A673 (cell line): Measurements from ENCODE around the gene ARX. TPM values are rescaled to one million over a fixed set of nuclear protein-coding genes. Genes with fewer than 3 reads are reported as not detected.

Experiments
- BruUV-seq: library from RNA; stranded (reverse); fragments of 400-500 nt; replicated peaks from 2 replicates; lab custom pipeline; 2021; lab: Mats Ljungman, UMichigan
- CTCF ChIA-PET: fragments of 300-600 bp; sonication (Branson Sonifier 250); formaldehyde crosslinking; loops from one replicate; lab custom pipeline; 2022; ENCODE audit warnings: antibody characterized with exemption; lab: Charles Lee
- POLR2A ChIA-PET: fragments of 300-600 bp; sonication (Branson Sonifier 250); formaldehyde crosslinking; loops from one replicate; lab custom pipeline; 2022; ENCODE audit warnings: antibody characterized with exemption; ENCODE audit not compliant: low non-redundant PET; lab: Charles Lee
- DNase-seq: peaks from one replicate; pipeline ENCODE4 v3.0.0-alpha.2; 2015; ENCODE audit warnings: low spot score
- H3K27ac ChIP-seq: fragments of 200-600 bp; sonication (generic); 2 replicates; pipeline ENCODE4 v1.5.1; 2016; ENCODE audit warnings: mixed run types, low read depth, mild to moderate bottlenecking, mixed read lengths, antibody characterized with exemption, low read length; ENCODE audit not compliant: poor library complexity, severe bottlenecking
- H3K27me3 ChIP-seq: fragments of 200-600 bp; sonication (generic); replicated peaks from 2 replicates; pipeline ENCODE4 v1.6.1; 2017; ENCODE audit warnings: mixed run types, low read depth, mild to moderate bottlenecking, mixed read lengths, antibody characterized with exemption, low read length; ENCODE audit not compliant: insufficient read depth, poor library complexity
- H3K36me3 ChIP-seq: fragments of 200-600 bp; sonication (generic); 2 replicates; pipeline ENCODE4 v1.6.1; 2016; ENCODE audit warnings: mixed run types, mild to moderate bottlenecking, mixed read lengths, antibody characterized with exemption, low read length; ENCODE audit not compliant: insufficient read depth, poor library complexity, severe bottlenecking
- H3K4me1 ChIP-seq: fragments of 200-600 bp; sonication (generic); 2 replicates; pipeline ENCODE4 v1.6.1; 2017; ENCODE audit warnings: mixed run types, mild to moderate bottlenecking, mixed read lengths, antibody characterized with exemption, low read length; ENCODE audit not compliant: insufficient read depth, poor library complexity, severe bottlenecking
- H3K4me3 ChIP-seq: fragments of 200-600 bp; sonication (generic); 2 replicates; pipeline ENCODE4 v1.5.1; 2016; ENCODE audit warnings: low read depth, mixed run types, mild to moderate bottlenecking, mixed read lengths, low read length; ENCODE audit not compliant: poor library complexity, severe bottlenecking
- H3K9me3 ChIP-seq: fragments of 200-600 bp; sonication (generic); 2 replicates; pipeline ENCODE4 v1.6.1; 2016; ENCODE audit warnings: mixed run types, low read depth, mild to moderate bottlenecking, mixed read lengths, antibody characterized with exemption, low read length; ENCODE audit not compliant: poor library complexity, severe bottlenecking
- EZH2 ChIP-seq: fragments of 200-600 bp; sonication (generic); IDR thresholded peaks from 2 replicates; pipeline ENCODE4 v1.6.1; 2017; ENCODE audit warnings: borderline replicate concordance, low read depth, mild to moderate bottlenecking, mixed read lengths, antibody characterized with exemption, low read length; ENCODE audit not compliant: poor library complexity, severe bottlenecking
- intact Hi-C: fragments of 100-400 bp; cut with micrococcal nuclease; formaldehyde crosslinking; loops from one replicate; pipeline ENCODE4 v1.10.0; 2022; ENCODE audit not compliant: unreplicated experiment
- total RNA-seq: library from RNA; stranded (reverse); gene quantifications from 2 replicates; pipeline ENCODE4 v1.2.3, GENCODE V29; 2021
- TF ChIP-seq, protein P1 (sequence below): fragments of 300-800, 200-600 bp; sonication (generic); conservative IDR thresholded peaks from 2 replicates; pipeline ENCODE4 v1.5.1; 2017; ENCODE audit warnings: low read depth, mild to moderate bottlenecking, antibody characterized with exemption, low read length, moderate library complexity, mixed read lengths

The ARX gene
- total RNA-seq, 1 experiment from 2014 or later: 32.0 TPM

DNA sequence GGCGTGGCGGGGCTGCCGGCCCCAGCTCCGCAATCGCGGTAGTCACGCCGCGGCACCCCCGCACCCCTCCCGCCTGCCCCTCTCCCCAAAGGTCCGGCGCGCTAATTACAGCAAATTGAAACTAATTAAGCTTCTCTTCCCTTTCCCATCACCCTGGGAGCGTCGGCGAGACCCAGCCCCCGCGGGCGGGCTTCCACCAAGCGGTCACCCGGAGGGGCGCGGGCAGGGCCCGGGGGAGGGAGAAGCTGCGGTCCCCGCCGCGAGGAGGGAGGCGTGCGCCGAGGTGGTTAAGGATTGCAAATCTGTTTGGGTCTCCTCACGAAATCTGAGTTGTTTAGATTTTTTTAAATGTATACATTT, 13.1 kb downstream of the ARX start:
- DNase-seq: no peak
- Histone ChIP-seq H3K27ac (no peak overlapping the region), H3K36me3 (peaks cover 20% of the 10 kb centered on the region), H3K9me3 (no peaks in the 10 kb centered on the region), H3K4me1 (peaks cover 26% of the 10 kb centered on the region), H3K4me3 (no peak overlapping the region), H3K27me3 (no peaks in the 10 kb centered on the region)
- BruUV-seq: no TSS peak
- ChIA-PET CTCF (no interaction called here), POLR2A (no interaction called here)
- intact Hi-C loops: no loop called here
- no peak for TF ChIP-seq EZH2
- TF ChIP-seq, protein P1, sequence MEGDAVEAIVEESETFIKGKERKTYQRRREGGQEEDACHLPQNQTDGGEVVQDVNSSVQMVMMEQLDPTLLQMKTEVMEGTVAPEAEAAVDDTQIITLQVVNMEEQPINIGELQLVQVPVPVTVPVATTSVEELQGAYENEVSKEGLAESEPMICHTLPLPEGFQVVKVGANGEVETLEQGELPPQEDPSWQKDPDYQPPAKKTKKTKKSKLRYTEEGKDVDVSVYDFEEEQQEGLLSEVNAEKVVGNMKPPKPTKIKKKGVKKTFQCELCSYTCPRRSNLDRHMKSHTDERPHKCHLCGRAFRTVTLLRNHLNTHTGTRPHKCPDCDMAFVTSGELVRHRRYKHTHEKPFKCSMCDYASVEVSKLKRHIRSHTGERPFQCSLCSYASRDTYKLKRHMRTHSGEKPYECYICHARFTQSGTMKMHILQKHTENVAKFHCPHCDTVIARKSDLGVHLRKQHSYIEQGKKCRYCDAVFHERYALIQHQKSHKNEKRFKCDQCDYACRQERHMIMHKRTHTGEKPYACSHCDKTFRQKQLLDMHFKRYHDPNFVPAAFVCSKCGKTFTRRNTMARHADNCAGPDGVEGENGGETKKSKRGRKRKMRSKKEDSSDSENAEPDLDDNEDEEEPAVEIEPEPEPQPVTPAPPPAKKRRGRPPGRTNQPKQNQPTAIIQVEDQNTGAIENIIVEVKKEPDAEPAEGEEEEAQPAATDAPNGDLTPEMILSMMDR: no peak

DNA sequence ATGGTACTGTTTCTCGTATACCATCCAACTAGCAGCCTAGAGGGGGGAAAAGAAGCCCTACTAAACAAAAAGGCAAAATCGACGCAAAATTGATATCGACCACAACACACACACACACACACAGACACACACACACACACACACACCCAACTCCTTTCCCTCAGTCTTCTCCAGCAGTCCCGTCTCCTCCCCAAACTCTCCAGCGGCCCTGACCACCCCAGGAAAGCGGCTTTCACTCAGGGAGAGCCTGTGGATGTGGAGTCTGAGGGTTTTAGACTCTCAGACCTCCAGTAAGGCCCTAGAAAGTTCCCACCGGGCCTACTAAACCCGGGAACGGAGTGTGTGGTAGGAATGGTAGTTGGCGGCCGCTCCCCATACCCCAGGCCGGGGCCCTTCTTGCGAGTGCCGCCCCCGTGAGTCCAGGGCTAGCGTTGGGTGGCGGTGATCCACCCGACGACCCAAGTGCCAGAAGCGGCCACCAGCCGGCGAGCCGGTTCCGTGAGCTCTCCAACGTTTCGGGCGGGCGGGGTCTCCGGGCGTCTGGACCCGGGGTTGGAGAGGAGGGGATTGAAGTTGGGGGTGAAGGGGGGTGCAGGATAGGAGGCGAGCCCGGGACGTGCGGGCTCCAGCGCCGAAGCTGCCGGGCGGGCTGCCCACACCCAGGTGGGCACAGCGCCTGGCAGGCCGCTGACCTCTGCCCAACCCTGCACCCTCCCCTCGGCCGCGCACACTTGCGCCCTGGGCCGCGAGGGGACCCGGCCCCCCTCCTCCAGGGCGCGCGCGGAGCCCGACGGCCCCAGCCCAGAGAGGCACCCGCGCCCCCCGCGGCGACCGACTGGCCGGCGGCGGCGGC, 13.7 kb downstream of the ARX start:
- ChIA-PET CTCF (no interaction called here), POLR2A (no interaction called here)
- no peak for TF ChIP-seq EZH2
- TF ChIP-seq, protein P1: no peak
- DNase-seq: no peak
- Histone ChIP-seq H3K4me1 (peaks cover 26% of the 10 kb centered on the region), H3K36me3 (peaks cover 16% of the 10 kb centered on the region), H3K9me3 (no peaks in the 10 kb centered on the region), H3K27ac (no peak overlapping the region), H3K4me3 (no peak overlapping the region), H3K27me3 (no peaks in the 10 kb centered on the region)
- intact Hi-C loops: no loop called here
- no TSS peak for BruUV-seq

DNA sequence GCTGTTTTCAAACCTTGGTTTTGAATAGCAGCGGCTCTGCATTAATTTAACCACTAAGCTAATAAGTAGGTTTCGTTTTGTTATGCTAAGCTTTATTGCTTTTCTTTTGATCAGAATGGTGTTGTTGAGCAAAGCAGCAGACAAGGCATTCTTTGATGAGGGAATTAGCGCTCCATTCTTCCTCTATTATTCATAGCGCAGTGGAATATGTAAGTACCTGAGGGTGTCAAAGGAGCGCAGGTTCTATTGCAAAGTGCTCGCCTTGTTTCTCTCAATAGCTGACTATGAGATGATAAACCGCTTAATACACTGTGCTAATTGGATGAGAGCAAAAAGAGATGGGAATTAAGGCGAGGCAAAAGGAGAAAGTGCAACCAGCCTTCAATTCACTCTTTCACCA, 16.3 kb downstream of the ARX start:
- H3K36me3 ChIP-seq: peaks cover 11% of the 10 kb centered on the region
- POLR2A ChIA-PET: no interaction called here
- H3K4me3 ChIP-seq: peak overlapping the region; percentile 9
- H3K4me1 ChIP-seq: peaks cover 26% of the 10 kb centered on the region
- CTCF ChIA-PET: no interaction called here
- BruUV-seq: no TSS peak
- H3K9me3 ChIP-seq: no peaks in the 10 kb centered on the region
- no peak for TF ChIP-seq EZH2
- TF ChIP-seq, protein P1: no peak
- no peaks in the 10 kb centered on the region for H3K27me3 ChIP-seq
- intact Hi-C loops: loop anchor here (5.0 kb wide), 1 partner anchor 162 kb away; no protein-coding TSS in a partner anchor
- no peak for DNase-seq
- no peak overlapping the region for H3K27ac ChIP-seq
